Measurements from ENCODE around the gene NAXD. TPM values are rescaled to one million over a fixed set of nuclear protein-coding genes. Genes with fewer than 3 reads are reported as not detected.

Gene NAXD
- total and polyA plus RNA-seq, 10 donors, result 25.1 to 40.9 (median 34.1) TPM

- peak overlapping the region in 3 of 8 donors; percentile 6 to 51 (median 39) for H3K27ac ChIP-seq
- DNase-seq, result no peak
- peak overlapping the region in 1 of 8 donors; percentile 24 for H3K4me3 ChIP-seq
- no peaks in the 10 kb centered on the region for H3K36me3 ChIP-seq
- peaks cover 0 to 19% (median 0%) of the 10 kb centered on the region in 7 donors for H3K27me3 ChIP-seq (replicated peaks in 1 of 7)
- H3K4me1 ChIP-seq, result peaks cover 0 to 21% (median 13%) of the 10 kb centered on the region in 6 donors
- 31 to 63% (median 43%) methylated on average over 7 of the region's 7 CpGs for WGBS, 5 donors
- H3K9me3 ChIP-seq, result no peaks in the 10 kb centered on the region
- intact Hi-C loops (cut with DNase I; ENCODE audit: low total_unique reads), result no loop called here
- TF ChIP-seq CTCF (IDR thresholded peaks at IDR 0.05 in 8 of 11, conservative IDR thresholded peaks at IDR 0.05 in 3 of 11) (no peak), POLR2AphosphoS5 (IDR thresholded peaks at IDR 0.05) (no peak), POLR2A (IDR thresholded peaks at IDR 0.05) (no peak)
These were observed 39.3 kb upstream of the NAXD start for GRCh38 chr13:110576070-110576394.

GRCh38 chr13:110576736-110577476, 38.4 kb upstream of the NAXD start:
- Histone ChIP-seq H3K4me3 (no peak overlapping the region), H3K4me1 (peaks cover 0 to 22% (median 13%) of the 10 kb centered on the region in 6 donors), H3K27me3 (replicated peaks in 1 of 7) (peaks cover 0 to 15% (median 0%) of the 10 kb centered on the region in 7 donors), H3K27ac (no peak overlapping the region), H3K36me3 (no peaks in the 10 kb centered on the region), H3K9me3 (no peaks in the 10 kb centered on the region)
- intact Hi-C loops (cut with DNase I; ENCODE audit: low total_unique reads), result no loop called here
- TF ChIP-seq POLR2AphosphoS5 (IDR thresholded peaks at IDR 0.05), result no peak
- no peak for TF ChIP-seq POLR2A (IDR thresholded peaks at IDR 0.05)
- DNase-seq, result no peak
- WGBS, 5 donors, result 84 to 96% (median 90%) methylated on average over 11 of the region's 11 CpGs

- no peaks in the 10 kb centered on the region for H3K9me3 ChIP-seq
- H3K4me3 ChIP-seq, result no peak overlapping the region
- peaks cover 0 to 6% (median 0%) of the 10 kb centered on the region in 7 donors for H3K27me3 ChIP-seq (replicated peaks in 1 of 7)
- no peak overlapping the region for H3K27ac ChIP-seq
- peaks cover 0 to 22% (median 13%) of the 10 kb centered on the region in 6 donors for H3K4me1 ChIP-seq
- 81 to 85% (median 83%) methylated on average over 10 of the region's 10 CpGs for WGBS, 5 donors
- no peaks in the 10 kb centered on the region for H3K36me3 ChIP-seq
- no peak for TF ChIP-seq POLR2A (IDR thresholded peaks at IDR 0.05)
- TF ChIP-seq POLR2AphosphoS5 (IDR thresholded peaks at IDR 0.05), result no peak
- TF ChIP-seq CTCF (IDR thresholded peaks at IDR 0.05 in 8 of 11, conservative IDR thresholded peaks at IDR 0.05 in 3 of 11), result no peak
- intact Hi-C loops (cut with DNase I; ENCODE audit: low total_unique reads), result no loop called here
- DNase-seq, result peak; percentile 44
These were observed 37.0 kb upstream of the NAXD start for GRCh38 chr13:110578363-110578762.

- H3K27ac ChIP-seq, result no peak overlapping the region
- no peak for DNase-seq
- intact Hi-C loops (cut with DNase I; ENCODE audit: low total_unique reads), result no loop called here
- 59 to 75% (median 68%) methylated on average over 2 of the region's 2 CpGs for WGBS, 5 donors
- H3K27me3 ChIP-seq (replicated peaks in 1 of 7), result no peaks in the 10 kb centered on the region
- no peaks in the 10 kb centered on the region for H3K36me3 ChIP-seq
- H3K4me1 ChIP-seq, result peaks cover 0 to 10% (median 3%) of the 10 kb centered on the region in 6 donors
- H3K4me3 ChIP-seq, result no peak overlapping the region
- no peaks in the 10 kb centered on the region for H3K9me3 ChIP-seq
- TF ChIP-seq CTCF (IDR thresholded peaks at IDR 0.05 in 8 of 11, conservative IDR thresholded peaks at IDR 0.05 in 3 of 11) (no peak), POLR2A (IDR thresholded peaks at IDR 0.05) (no peak), POLR2AphosphoS5 (IDR thresholded peaks at IDR 0.05) (no peak)
These were observed 34.5 kb upstream of the NAXD start for GRCh38 chr13:110580800-110581199.

Measured in spleen (tissue), 11 donors.